CD4-positive, alpha-beta T cell (primary cell): ENCODE data around the gene NKD1. TPM values are rescaled to one million over a fixed set of nuclear protein-coding genes. Genes with fewer than 3 reads are reported as not detected.

Source experiments
- ATAC-seq: fragments of 200-7000 bp; cut with Tn5 transposase; one replicate; pipeline ENCODE4 v1.10.0; 2022; ENCODE audit warnings: mild to moderate bottlenecking; ENCODE audit not compliant: poor library complexity
- CTCF ChIA-PET: fragments of 350-600 bp; sonication (Branson Sonifier 250); formaldehyde crosslinking; loops from one replicate; lab custom pipeline; 2021; ENCODE audit warnings: antibody characterized with exemption, inconsistent platforms; lab: Charles Lee
- POLR2A ChIA-PET: fragments of 350-600 bp; sonication (Branson Sonifier 250); formaldehyde crosslinking; loops from one replicate; lab custom pipeline; 2021; ENCODE audit warnings: antibody characterized with exemption, inconsistent platforms; lab: Charles Lee
- DNase-seq, 14 experiments: peaks; one replicate each; pipeline ENCODE4 v3.0.0-alpha.2; 2013 to 2020; ENCODE audit warnings: mixed read lengths in 2 of 14
- H3K27ac ChIP-seq, 2 donors: one replicate each; pipeline versions ENCODE4 v1.5.1 to v1.7.0; 2013; ENCODE audit warnings: low read length in 2 of 2, low read depth in 1 of 2, mild to moderate bottlenecking in 1 of 2
- H3K27me3 ChIP-seq, 2 experiments: 1 replicate in 1 of 2; 2 replicates in 1 of 2; pipeline versions ENCODE4 v1.6.1 to v1.7.0; 2013; ENCODE audit warnings: low read length in 2 of 2, control low read depth in 1 of 2, mild to moderate bottlenecking in 1 of 2, moderate library complexity in 1 of 2; ENCODE audit not compliant: insufficient read depth in 2 of 2, control insufficient read depth in 1 of 2
- H3K36me3 ChIP-seq: one replicate; pipeline ENCODE4 v1.6.1; 2013; ENCODE audit warnings: low read length, control low read depth; ENCODE audit not compliant: insufficient read depth
- H3K4me1 ChIP-seq: one replicate; pipeline ENCODE4 v1.6.1; 2013; ENCODE audit warnings: low read length, control low read depth; ENCODE audit not compliant: insufficient read depth
- H3K4me3 ChIP-seq: one replicate; pipeline ENCODE4 v1.5.1; 2013; ENCODE audit warnings: mild to moderate bottlenecking, low read length, moderate library complexity
- H3K9me3 ChIP-seq, 2 experiments: 1 replicate in 1 of 2; 2 replicates in 1 of 2; pipeline versions ENCODE4 v1.6.1 to v1.7.0; 2013; ENCODE audit warnings: low read length in 2 of 2, mild to moderate bottlenecking in 2 of 2, control low read depth in 1 of 2, moderate library complexity in 1 of 2; ENCODE audit not compliant: control insufficient read depth in 1 of 2, insufficient read depth in 1 of 2
- H3K27ac Mint-ChIP-seq: one replicate; pipeline ENCODE4 v1.8.0; 2020; ENCODE audit warnings: mixed read lengths
- H3K27me3 Mint-ChIP-seq: one replicate; pipeline ENCODE4 v1.8.0; 2021; ENCODE audit warnings: mixed read lengths
- H3K36me3 Mint-ChIP-seq: one replicate; pipeline ENCODE4 v1.8.0; 2021; ENCODE audit warnings: low read depth, mixed read lengths
- H3K4me1 Mint-ChIP-seq: one replicate; pipeline ENCODE4 v1.8.0; 2021; ENCODE audit warnings: low read depth, mixed read lengths
- H3K4me3 Mint-ChIP-seq: one replicate; pipeline ENCODE4 v1.8.0; 2020; ENCODE audit warnings: mild to moderate bottlenecking, mixed read lengths
- H3K9me3 Mint-ChIP-seq: one replicate; pipeline ENCODE4 v1.8.0; 2020; ENCODE audit warnings: mixed read lengths
- intact Hi-C, 2 experiments: fragments of 100-400 bp; cut with DNase I in 1 of 2; cut with micrococcal nuclease in 1 of 2; formaldehyde crosslinking; loops; one replicate each; pipeline versions ENCODE4 v1.15.1 to v1.9.0; 2023 to 2025; cut with DNase I, micrococcal nuclease
- total RNA-seq, 174 experiments: library from RNA in 2 of 174; stranded (reverse) in 2 of 174; gene quantifications; one replicate each; pipeline ENCODE4 v1.2.3 and lab custom pipeline; 2021 to 2026
- TF ChIP-seq, protein P1 (sequence below): fragments of 200-600 bp; IDR thresholded peaks from one replicate; pipeline ENCODE4 v1.8.0; 2022; ENCODE audit warnings: antibody characterized with exemption, mild to moderate bottlenecking

NKD1 gene
- total RNA-seq, 2 experiments from 2014 or later: 6.1 to 9.8 TPM

GRCh38 chr16:50558913-50559312 lies 10.7 kb downstream of the NKD1 start:
- ChIA-PET CTCF (interaction anchor here (1.9 kb wide), 1 partner anchor 106 kb away, joined by 6 read pairs; no protein-coding TSS in a partner anchor), POLR2A (no interaction called here)
- H3K27me3 ChIP-seq: no peaks in the 10 kb centered on the region
- peaks cover 18% of the 10 kb centered on the region for H3K4me1 Mint-ChIP-seq
- intact Hi-C loops: no loop called here
- H3K27me3 Mint-ChIP-seq: no peaks in the 10 kb centered on the region
- peaks cover 81% of the 10 kb centered on the region for H3K36me3 Mint-ChIP-seq
- H3K4me3 ChIP-seq: no peak overlapping the region
- no peak overlapping the region for H3K27ac ChIP-seq
- H3K27ac Mint-ChIP-seq: no peak overlapping the region
- no peak for ATAC-seq
- H3K4me3 Mint-ChIP-seq: no peak overlapping the region
- peaks cover 2% of the 10 kb centered on the region for H3K9me3 Mint-ChIP-seq
- H3K36me3 ChIP-seq: no peaks in the 10 kb centered on the region
- peaks cover under 1% of the 10 kb centered on the region for H3K4me1 ChIP-seq
- TF ChIP-seq, protein P1, sequence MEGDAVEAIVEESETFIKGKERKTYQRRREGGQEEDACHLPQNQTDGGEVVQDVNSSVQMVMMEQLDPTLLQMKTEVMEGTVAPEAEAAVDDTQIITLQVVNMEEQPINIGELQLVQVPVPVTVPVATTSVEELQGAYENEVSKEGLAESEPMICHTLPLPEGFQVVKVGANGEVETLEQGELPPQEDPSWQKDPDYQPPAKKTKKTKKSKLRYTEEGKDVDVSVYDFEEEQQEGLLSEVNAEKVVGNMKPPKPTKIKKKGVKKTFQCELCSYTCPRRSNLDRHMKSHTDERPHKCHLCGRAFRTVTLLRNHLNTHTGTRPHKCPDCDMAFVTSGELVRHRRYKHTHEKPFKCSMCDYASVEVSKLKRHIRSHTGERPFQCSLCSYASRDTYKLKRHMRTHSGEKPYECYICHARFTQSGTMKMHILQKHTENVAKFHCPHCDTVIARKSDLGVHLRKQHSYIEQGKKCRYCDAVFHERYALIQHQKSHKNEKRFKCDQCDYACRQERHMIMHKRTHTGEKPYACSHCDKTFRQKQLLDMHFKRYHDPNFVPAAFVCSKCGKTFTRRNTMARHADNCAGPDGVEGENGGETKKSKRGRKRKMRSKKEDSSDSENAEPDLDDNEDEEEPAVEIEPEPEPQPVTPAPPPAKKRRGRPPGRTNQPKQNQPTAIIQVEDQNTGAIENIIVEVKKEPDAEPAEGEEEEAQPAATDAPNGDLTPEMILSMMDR: no peak
- no peak for DNase-seq
- H3K9me3 ChIP-seq: peaks cover 7 to 21% of the 10 kb centered on the region in 2 experiments

DNA sequence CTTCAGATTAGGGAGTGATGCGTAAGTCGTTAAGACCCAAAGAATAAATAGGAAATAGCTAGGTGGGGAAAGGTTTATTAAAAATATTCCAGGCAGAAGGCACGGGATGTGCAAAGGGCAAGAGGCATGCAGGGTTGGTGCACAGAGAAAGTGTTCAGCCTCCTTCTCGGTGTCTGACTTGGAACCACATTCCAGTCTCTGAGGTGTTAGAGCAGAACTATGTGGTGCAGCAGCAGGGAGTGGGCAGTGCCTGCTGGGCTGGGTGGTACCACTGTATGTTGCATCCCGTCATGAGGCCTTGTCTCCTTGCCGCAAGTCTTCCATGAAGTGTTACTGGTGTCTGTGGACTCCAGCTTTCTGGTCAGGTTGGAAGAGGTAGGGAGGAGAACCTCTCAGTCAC lies 11.1 kb downstream of the NKD1 start:
- CTCF ChIA-PET: no interaction called here
- POLR2A ChIA-PET: no interaction called here
- Histone ChIP-seq H3K27ac (no peak overlapping the region), H3K4me1 (peaks cover 5% of the 10 kb centered on the region), H3K36me3 (peaks cover 2% of the 10 kb centered on the region), H3K27me3 (no peaks in the 10 kb centered on the region), H3K9me3 (peaks cover 7 to 21% of the 10 kb centered on the region in 2 experiments), H3K4me3 (no peak overlapping the region)
- ATAC-seq (no peak), DNase-seq (no peak)
- Mint-ChIP-seq H3K27me3 (no peaks in the 10 kb centered on the region), H3K4me3 (no peak overlapping the region), H3K36me3 (peaks cover 81% of the 10 kb centered on the region), H3K27ac (no peak overlapping the region), H3K9me3 (peaks cover 2% of the 10 kb centered on the region), H3K4me1 (peaks cover 20% of the 10 kb centered on the region)
- intact Hi-C loops: no loop called here
- TF ChIP-seq, protein P1: no peak

GRCh38 chr16:50559804-50560514 lies 11.8 kb downstream of the NKD1 start:
- peaks cover 7 to 19% of the 10 kb centered on the region in 2 experiments for H3K9me3 ChIP-seq
- POLR2A ChIA-PET: no interaction called here
- TF ChIP-seq, protein P1: no peak
- DNase-seq (no peak), ATAC-seq (no peak)
- Mint-ChIP-seq H3K27me3 (no peaks in the 10 kb centered on the region), H3K9me3 (peaks cover 2% of the 10 kb centered on the region), H3K27ac (no peak overlapping the region), H3K4me1 (peaks cover 21% of the 10 kb centered on the region), H3K4me3 (no peak overlapping the region), H3K36me3 (peaks cover 76% of the 10 kb centered on the region)
- CTCF ChIA-PET: no interaction called here
- intact Hi-C loops: no loop called here
- H3K36me3 ChIP-seq: peaks cover 2% of the 10 kb centered on the region
- peaks cover 10% of the 10 kb centered on the region for H3K4me1 ChIP-seq
- no peaks in the 10 kb centered on the region for H3K27me3 ChIP-seq
- H3K4me3 ChIP-seq: no peak overlapping the region
- H3K27ac ChIP-seq: no peak overlapping the region
